ENCODE measurements around the gene RAPGEF1.

- TF ChIP-seq ZNF449 (CRISPR knock-in tag; IDR thresholded peaks at IDR 0.05), result no peak
- no peak for TF ChIP-seq PPARD (CRISPR knock-in tag; IDR thresholded peaks at IDR 0.05)
- no peak for TF ChIP-seq THRB (CRISPR knock-in tag; conservative IDR thresholded peaks at IDR 0.05)
- no peak for TF ChIP-seq ZNF695 (CRISPR knock-in tag; IDR thresholded peaks at IDR 0.05)
- no peak for TF ChIP-seq ZBTB7A (IDR thresholded peaks at IDR 0.05; ENCODE audit: borderline replicate concordance, control insufficient read depth, low read depth, low read length)
- TF ChIP-seq MAFF (IDR thresholded peaks at IDR 0.05; ENCODE audit: low read length), result no peak
- TF ChIP-seq TGIF2 (CRISPR knock-in tag; IDR thresholded peaks at IDR 0.05), result no peak
These were observed 51.5 kb downstream of the RAPGEF1 start for GRCh38 chr9:131688377-131688776.
